ENCODE results near the gene ANXA1.
"Not testable (repeated sequence)": the region's sequence is repeated elsewhere in the genome, so short reads cannot be mapped to it uniquely, and the experiment has no call there.

The ANXA1 gene

GRCh38 chr9:73151653-73152542, at the start of gene ANXA1:
Gene ANXA1, plus strand, starts transcription at chr9:73151865. Its CDS starts 6,671 bp downstream, at chr9:73158536.
- no peak for DNase-seq

- peak; percentile 9 for DNase-seq
These were observed 47.3 kb upstream of the ANXA1 start for GRCh38 chr9:73104342-73104741.

GRCh38 chr9:73104921-73105320, 46.7 kb upstream of the ANXA1 start:
- DNase-seq = no peak

- not testable (repeated sequence) for DNase-seq
These were observed 44.1 kb upstream of the ANXA1 start for GRCh38 chr9:73107489-73108069.

GRCh38 chr9:73114058-73114457, 37.6 kb upstream of the ANXA1 start:
- DNase-seq = no peak

- DNase-seq = no peak
These were observed 36.7 kb upstream of the ANXA1 start for GRCh38 chr9:73114958-73115357.

- DNase-seq = no peak
These were observed 35.6 kb upstream of the ANXA1 start for GRCh38 chr9:73116031-73116430.

- no peak for DNase-seq
These were observed 34.8 kb upstream of the ANXA1 start for GRCh38 chr9:73116880-73117279.

GRCh38 chr9:73118286-73118685, 33.4 kb upstream of the ANXA1 start:
- no peak for DNase-seq

GRCh38 chr9:73118898-73119554, 32.6 kb upstream of the ANXA1 start:
- DNase-seq = no peak

GRCh38 chr9:73121375-73121935, 30.2 kb upstream of the ANXA1 start:
- no peak for DNase-seq

GRCh38 chr9:73125651-73126050, 26.0 kb upstream of the ANXA1 start:
- no peak for DNase-seq

GRCh38 chr9:73129941-73130685, 21.6 kb upstream of the ANXA1 start:
- DNase-seq = peak; percentile 26

GRCh38 chr9:73131461-73131860, 20.2 kb upstream of the ANXA1 start:
- DNase-seq = no peak

GRCh38 chr9:73132034-73132776, 19.5 kb upstream of the ANXA1 start:
- DNase-seq = peak; percentile 69

- no peak for DNase-seq
These were observed 18.5 kb upstream of the ANXA1 start for GRCh38 chr9:73133022-73133651.

- DNase-seq = no peak
These were observed 17.7 kb upstream of the ANXA1 start for GRCh38 chr9:73133921-73134407.

- DNase-seq = no peak
These were observed 16.3 kb upstream of the ANXA1 start for GRCh38 chr9:73135394-73135793.

- no peak for DNase-seq
These were observed 14.3 kb upstream of the ANXA1 start for GRCh38 chr9:73137286-73137899.

- no peak for DNase-seq
These were observed 13.8 kb upstream of the ANXA1 start for GRCh38 chr9:73137914-73138313.

GRCh38 chr9:73138516-73138915, 13.1 kb upstream of the ANXA1 start:
- no peak for DNase-seq
